Measurements from ENCODE around the gene PTPRU. TPM values are rescaled to one million over a fixed set of nuclear protein-coding genes. Genes with fewer than 3 reads are reported as not detected.

Gene PTPRU
- total RNA-seq, 3 donors from 2014 or later: 1.8 to 14.3 (median 2.2) TPM

- ATAC-seq (no peak), DNase-seq (no peak)
- H3K36me3 ChIP-seq (ENCODE audit: low read depth): no peaks in the 10 kb centered on the region
- no peak for TF ChIP-seq CTCF (IDR thresholded peaks at IDR 0.05)
- H3K4me1 ChIP-seq (ENCODE audit: low read depth): no peaks in the 10 kb centered on the region
- intact Hi-C loops (cut with DNase I, micrococcal nuclease): no loop called here
- no peaks in the 10 kb centered on the region for H3K9me3 ChIP-seq
- no peak overlapping the region for H3K4me3 ChIP-seq
Measured at GRCh38 chr1:29323636-29324035, 87.3 kb downstream of the PTPRU start.

GRCh38 chr1:29324202-29324601 is 87.9 kb downstream of the PTPRU start:
- ATAC-seq: no peak
- Histone ChIP-seq H3K4me3 (no peak overlapping the region), H3K9me3 (no peaks in the 10 kb centered on the region), H3K4me1 (ENCODE audit: low read depth) (no peaks in the 10 kb centered on the region), H3K36me3 (ENCODE audit: low read depth) (no peaks in the 10 kb centered on the region)
- no peak for DNase-seq
- TF ChIP-seq CTCF (IDR thresholded peaks at IDR 0.05): no peak
- intact Hi-C loops (cut with DNase I, micrococcal nuclease): no loop called here

GRCh38 chr1:29324771-29325351 is 88.5 kb downstream of the PTPRU start:
- ATAC-seq: peak; percentile 71
- intact Hi-C loops (cut with DNase I, micrococcal nuclease): no loop called here
- Histone ChIP-seq H3K4me3 (no peak overlapping the region), H3K9me3 (no peaks in the 10 kb centered on the region), H3K36me3 (ENCODE audit: low read depth) (no peaks in the 10 kb centered on the region), H3K4me1 (ENCODE audit: low read depth) (no peaks in the 10 kb centered on the region)
- no peak for TF ChIP-seq CTCF (IDR thresholded peaks at IDR 0.05)
- DNase-seq: peak in 2 of 3 donors; percentile 51 to 53

GRCh38 chr1:29325675-29326074 is 89.4 kb downstream of the PTPRU start:
- DNase-seq (no peak), ATAC-seq (no peak)
- no peaks in the 10 kb centered on the region for H3K36me3 ChIP-seq (ENCODE audit: low read depth)
- H3K4me3 ChIP-seq: no peak overlapping the region
- intact Hi-C loops (cut with DNase I, micrococcal nuclease): no loop called here
- TF ChIP-seq CTCF (IDR thresholded peaks at IDR 0.05): no peak
- no peaks in the 10 kb centered on the region for H3K4me1 ChIP-seq (ENCODE audit: low read depth)
- no peaks in the 10 kb centered on the region for H3K9me3 ChIP-seq

- no peaks in the 10 kb centered on the region for H3K36me3 ChIP-seq (ENCODE audit: low read depth)
- DNase-seq (no peak), ATAC-seq (no peak)
- intact Hi-C loops (cut with DNase I, micrococcal nuclease): no loop called here
- no peak overlapping the region for H3K4me3 ChIP-seq
- H3K9me3 ChIP-seq: no peaks in the 10 kb centered on the region
- no peak for TF ChIP-seq CTCF (IDR thresholded peaks at IDR 0.05)
- H3K4me1 ChIP-seq (ENCODE audit: low read depth): no peaks in the 10 kb centered on the region
Measured at GRCh38 chr1:29326123-29326522, 89.8 kb downstream of the PTPRU start.

All from mucosa of descending colon (tissue), 3 donors.